DND-41 (cell line): ENCODE measurements around the gene ZNF275.

Experiments
- ATAC-seq: fragments of 200-7000 bp; cut with Tn5 transposase; 3 replicates; pipeline ENCODE4 v1.9.1; 2021; ENCODE audit warnings: low read depth; ENCODE audit not compliant: insufficient read depth
- DNase-seq: peaks from one replicate; pipeline ENCODE4 v3.0.0-alpha.2; 2020
- H2AFZ ChIP-seq: 2 replicates; pipeline ENCODE4 v1.6.0; 2012; ENCODE audit warnings: low read depth, low read length
- H3K27ac ChIP-seq: 2 replicates; pipeline ENCODE4 v1.5.1; 2012; ENCODE audit warnings: low read length, inconsistent platforms
- H3K27me3 ChIP-seq: fragments of 200-600 bp; sonication (generic); 2 replicates; pipeline ENCODE4 v1.6.0; 2012; ENCODE audit warnings: low read length, mild to moderate bottlenecking, inconsistent platforms; ENCODE audit not compliant: insufficient read depth, poor library complexity
- H3K36me3 ChIP-seq: 2 replicates; pipeline ENCODE4 v1.5.1; 2012; ENCODE audit warnings: low read length, inconsistent platforms; ENCODE audit not compliant: insufficient read depth
- H3K4me1 ChIP-seq: 2 replicates; pipeline ENCODE4 v1.5.1; 2012; ENCODE audit warnings: mild to moderate bottlenecking, low read length; ENCODE audit not compliant: insufficient read depth
- H3K4me2 ChIP-seq: 2 replicates; pipeline ENCODE4 v1.6.0; 2012; ENCODE audit warnings: mild to moderate bottlenecking, moderate library complexity, low read length, inconsistent platforms; ENCODE audit not compliant: insufficient read depth
- H3K4me3 ChIP-seq, 2 experiments: fragments of 200-600 bp in 1 of 2; shearing (Covaris generic) in 1 of 2; 2 replicates each; pipeline ENCODE4 v1.5.1; 2012 to 2016; ENCODE audit warnings: inconsistent platforms in 2 of 2, low read length in 2 of 2, mild to moderate bottlenecking in 2 of 2, low read depth in 1 of 2, moderate library complexity in 1 of 2
- H3K79me2 ChIP-seq: 2 replicates; pipeline ENCODE4 v1.6.0; 2012; ENCODE audit warnings: low read length, inconsistent platforms; ENCODE audit not compliant: insufficient read depth
- H3K9ac ChIP-seq: 2 replicates; pipeline ENCODE4 v1.6.0; 2012; ENCODE audit warnings: low read depth, mild to moderate bottlenecking, inconsistent platforms, low read length, moderate library complexity
- H3K9me3 ChIP-seq: 2 replicates; pipeline ENCODE4 v1.5.1; 2012; ENCODE audit warnings: low read length, moderate library complexity, mild to moderate bottlenecking, inconsistent platforms; ENCODE audit not compliant: insufficient read depth, severe bottlenecking
- H4K20me1 ChIP-seq: 2 replicates; pipeline ENCODE4 v1.6.0; 2012; ENCODE audit warnings: low read length; ENCODE audit not compliant: insufficient read depth
- CTCF ChIP-seq: IDR thresholded peaks from 2 replicates; pipeline ENCODE4 v1.5.1; 2012; ENCODE audit warnings: borderline replicate concordance, low read length, moderate library complexity, mild to moderate bottlenecking; ENCODE audit not compliant: poor library complexity, severe bottlenecking; ENCODE audit errors: extremely low read depth
- EZH2 ChIP-seq: IDR thresholded peaks from 3 replicates; pipeline ENCODE4 v1.6.1; 2012; ENCODE audit warnings: borderline replicate concordance, low read depth, mild to moderate bottlenecking, moderate library complexity, low read length, inconsistent platforms; ENCODE audit not compliant: severe bottlenecking

ZNF275 gene

DNA sequence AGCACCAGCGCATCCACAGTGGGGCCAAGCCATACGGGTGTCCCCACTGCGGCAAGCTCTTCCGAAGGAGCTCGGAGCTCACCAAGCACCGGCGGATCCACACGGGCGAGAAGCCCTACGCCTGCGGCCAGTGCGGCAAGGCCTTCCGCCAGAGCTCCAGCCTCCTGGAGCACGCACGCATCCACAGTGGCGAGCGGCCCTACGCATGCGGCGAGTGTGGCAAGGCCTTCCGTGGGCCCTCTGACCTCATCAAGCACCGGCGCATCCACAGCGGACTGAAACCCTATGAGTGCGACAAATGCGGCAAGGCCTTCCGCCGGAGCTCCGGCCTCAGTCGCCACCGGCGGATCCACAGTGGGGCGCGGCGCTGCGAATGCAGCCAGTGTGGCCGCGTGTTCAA is 13.6 kb downstream of the ZNF275 start:
- no peak for DNase-seq
- no peak overlapping the region for H3K4me3 ChIP-seq
- TF ChIP-seq EZH2 (no peak), CTCF (no peak)
- H3K27me3 ChIP-seq = no peaks in the 10 kb centered on the region
- no peaks in the 10 kb centered on the region for H3K9me3 ChIP-seq
- no peak for ATAC-seq
- H3K4me2 ChIP-seq = no peak overlapping the region
- H4K20me1 ChIP-seq = peaks cover 4% of the 10 kb centered on the region; the same call in 1 of the 2 replicates
- no peaks in the 10 kb centered on the region for H3K4me1 ChIP-seq
- no peak overlapping the region for H3K9ac ChIP-seq
- H3K79me2 ChIP-seq = peaks cover 3% of the 10 kb centered on the region; the same call in 1 of the 2 replicates
- H3K27ac ChIP-seq = no peak overlapping the region
- peaks cover 52% of the 10 kb centered on the region for H3K36me3 ChIP-seq
- H2AFZ ChIP-seq = no peak overlapping the region

- Histone ChIP-seq H3K27me3 (no peaks in the 10 kb centered on the region), H3K79me2 (no peaks in the 10 kb centered on the region), H3K9ac (no peak overlapping the region), H3K4me1 (no peaks in the 10 kb centered on the region), H3K36me3 (peaks cover 50% of the 10 kb centered on the region), H3K4me2 (no peak overlapping the region), H4K20me1 (peaks cover 4% of the 10 kb centered on the region; the same call in 1 of the 2 replicates), H3K27ac (no peak overlapping the region), H3K4me3 (no peak overlapping the region), H3K9me3 (no peaks in the 10 kb centered on the region), H2AFZ (no peak overlapping the region)
- TF ChIP-seq EZH2 = no peak
- TF ChIP-seq CTCF = no peak
- DNase-seq = no peak
- ATAC-seq = no peak
These were observed 14.5 kb downstream of the ZNF275 start for GRCh38 chrX:153348421-153348820.

- H3K36me3 ChIP-seq = peaks cover 36% of the 10 kb centered on the region
- H3K4me3 ChIP-seq = no peak overlapping the region
- H3K4me1 ChIP-seq = no peaks in the 10 kb centered on the region
- no peaks in the 10 kb centered on the region for H3K27me3 ChIP-seq
- DNase-seq (no peak), ATAC-seq (no peak)
- H4K20me1 ChIP-seq = no peaks in the 10 kb centered on the region
- H3K4me2 ChIP-seq = no peak overlapping the region
- no peaks in the 10 kb centered on the region for H3K9me3 ChIP-seq
- H3K79me2 ChIP-seq = no peaks in the 10 kb centered on the region
- TF ChIP-seq CTCF (no peak), EZH2 (no peak)
- H3K9ac ChIP-seq = no peak overlapping the region
- H3K27ac ChIP-seq = no peak overlapping the region
- no peak overlapping the region for H2AFZ ChIP-seq
These were observed 16.0 kb downstream of the ZNF275 start for GRCh38 chrX:153349952-153350351.

DNA sequence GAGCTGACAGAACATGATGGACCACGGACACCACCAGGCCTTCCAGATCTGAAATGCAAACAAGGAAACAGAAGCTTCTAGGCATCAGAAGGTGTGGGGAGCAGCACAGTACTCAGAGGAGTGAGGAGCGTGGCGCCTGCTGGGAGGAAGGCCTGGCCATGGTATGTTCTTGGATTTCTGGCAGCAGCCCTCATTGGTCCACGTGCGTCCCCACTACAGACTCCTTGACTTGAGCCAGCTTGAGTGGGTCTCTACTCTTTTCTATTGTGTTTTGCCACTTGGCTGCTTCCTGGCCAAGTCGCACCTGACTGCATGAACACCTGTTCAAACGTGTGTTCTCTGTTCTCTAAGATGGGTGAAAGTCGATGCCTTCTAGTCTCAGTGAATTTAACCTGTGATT is 18.0 kb downstream of the ZNF275 start:
- no peaks in the 10 kb centered on the region for H3K27me3 ChIP-seq
- no peak overlapping the region for H3K27ac ChIP-seq
- no peaks in the 10 kb centered on the region for H3K9me3 ChIP-seq
- no peak overlapping the region for H3K4me2 ChIP-seq
- no peaks in the 10 kb centered on the region for H3K79me2 ChIP-seq
- H3K4me1 ChIP-seq = no peaks in the 10 kb centered on the region
- no peak overlapping the region for H3K9ac ChIP-seq
- peaks cover 25% of the 10 kb centered on the region for H3K36me3 ChIP-seq
- no peak overlapping the region for H3K4me3 ChIP-seq
- H2AFZ ChIP-seq = no peak overlapping the region
- ATAC-seq (no peak), DNase-seq (no peak)
- no peaks in the 10 kb centered on the region for H4K20me1 ChIP-seq
- TF ChIP-seq EZH2 (no peak), CTCF (no peak)
